GM23338 (cell line): Measurements from ENCODE around the gene TYK2. TPM values are rescaled to one million over a fixed set of nuclear protein-coding genes. Genes with fewer than 3 reads are reported as not detected.

Experiments
- ATAC-seq: fragments of 200-7000 bp; cut with Tn5 transposase; 3 replicates; pipeline ENCODE4 v1.9.1; 2020
- DNase-seq: peaks from one replicate; pipeline ENCODE4 v3.0.0-alpha.2; 2015; ENCODE audit warnings: low spot score
- H2AFZ ChIP-seq: fragments of 200-600 bp; sonication (generic); 2 replicates; pipeline ENCODE4 v1.8.0; 2016; ENCODE audit warnings: antibody characterized with exemption, mild to moderate bottlenecking, moderate library complexity
- H3F3A ChIP-seq: fragments of 200-600 bp; sonication (generic); replicated peaks from 2 replicates; pipeline ENCODE4 v1.8.0; 2017; ENCODE audit warnings: antibody characterized with exemption, mixed run types, low read depth
- H3K27ac ChIP-seq: fragments of 200-600 bp; sonication (generic); 2 replicates; pipeline ENCODE4 v1.6.1; 2016; ENCODE audit warnings: low read depth
- H3K27me3 ChIP-seq: fragments of 200-600 bp; sonication (generic); 2 replicates; pipeline ENCODE4 v1.8.0; 2016; ENCODE audit warnings: mild to moderate bottlenecking, mixed run types, moderate library complexity; ENCODE audit not compliant: insufficient read depth
- H3K36me3 ChIP-seq: fragments of 200-600 bp; sonication (generic); 2 replicates; pipeline ENCODE4 v1.8.0; 2016; ENCODE audit warnings: mild to moderate bottlenecking; ENCODE audit not compliant: insufficient read depth
- H3K4me1 ChIP-seq: fragments of 200-600 bp; sonication (generic); 2 replicates; pipeline ENCODE4 v1.8.0; 2016; ENCODE audit warnings: mild to moderate bottlenecking, moderate library complexity; ENCODE audit not compliant: insufficient read depth
- H3K4me2 ChIP-seq: fragments of 200-600 bp; sonication (generic); 2 replicates; pipeline ENCODE4 v1.7.1; 2017; ENCODE audit warnings: mixed run types
- H3K4me3 ChIP-seq: fragments of 200-600 bp; sonication (generic); 2 replicates; pipeline ENCODE4 v1.6.1; 2016; ENCODE audit warnings: mixed run types
- H3K79me2 ChIP-seq: fragments of 200-600 bp; sonication (generic); replicated peaks from 2 replicates; pipeline ENCODE4 v1.8.0; 2017; ENCODE audit warnings: mild to moderate bottlenecking; ENCODE audit not compliant: insufficient read depth
- H3K9me2 ChIP-seq: fragments of 200-600 bp; sonication (generic); 2 replicates; pipeline ENCODE4 v1.8.0; 2017; ENCODE audit not compliant: insufficient read depth
- H4K20me1 ChIP-seq: fragments of 200-600 bp; sonication (generic); replicated peaks from 2 replicates; pipeline ENCODE4 v1.8.0; 2017; ENCODE audit warnings: mild to moderate bottlenecking; ENCODE audit not compliant: insufficient read depth
- H3K27ac Mint-ChIP-seq: 2 replicates; pipeline ENCODE4 v1.8.0; 2020; ENCODE audit warnings: inconsistent platforms, mild to moderate bottlenecking, moderate library complexity, mixed read lengths
- H3K27me3 Mint-ChIP-seq: 3 replicates; pipeline ENCODE4 v1.8.0; 2022; ENCODE audit warnings: low read depth, mild to moderate bottlenecking, moderate library complexity, mixed read lengths, inconsistent platforms; ENCODE audit not compliant: insufficient read depth, poor library complexity
- H3K36me3 Mint-ChIP-seq: 3 replicates; pipeline ENCODE4 v1.8.0; 2021; ENCODE audit warnings: low read depth, mild to moderate bottlenecking, inconsistent platforms, moderate library complexity, mixed read lengths
- H3K4me1 Mint-ChIP-seq: 3 replicates; pipeline ENCODE4 v1.8.0; 2020; ENCODE audit warnings: mild to moderate bottlenecking, inconsistent platforms, mixed read lengths
- H3K4me3 Mint-ChIP-seq: 3 replicates; pipeline ENCODE4 v1.8.0; 2021; ENCODE audit warnings: moderate library complexity, mild to moderate bottlenecking, inconsistent platforms, mixed read lengths
- H3K9me3 Mint-ChIP-seq: 3 replicates; pipeline ENCODE4 v1.8.0; 2020; ENCODE audit warnings: moderate library complexity, mild to moderate bottlenecking, inconsistent platforms, mixed read lengths
- CREB1 ChIP-seq: fragments of 250-450 bp; sonication (Bioruptor Pico); IDR thresholded peaks from 2 replicates; pipeline ENCODE4 v1.5.0; 2020; ENCODE audit warnings: low read depth, mild to moderate bottlenecking, moderate library complexity
- CTCF ChIP-seq, 2 experiments: fragments of 200-600 bp in 1 of 2; sonication (generic) in 1 of 2; conservative IDR thresholded peaks; 2 replicates each; pipeline versions ENCODE4 v1.5.1 to v1.6.1; 2016 to 2017; ENCODE audit warnings: antibody characterized with exemption in 2 of 2, low read depth in 2 of 2, mild to moderate bottlenecking in 2 of 2, moderate library complexity in 1 of 2
- ETS1 ChIP-seq: IDR thresholded peaks from 2 replicates; pipeline ENCODE4 v1.6.1; 2016; ENCODE audit warnings: antibody characterized with exemption
- EZH2 ChIP-seq: fragments of 200-600 bp; sonication (generic); IDR thresholded peaks from one replicate; pipeline ENCODE4 v1.8.0; 2017; ENCODE audit warnings: antibody characterized with exemption, mild to moderate bottlenecking, low read depth; ENCODE audit not compliant: unreplicated experiment
- EZH2phosphoT487 ChIP-seq: fragments of 200-600 bp; sonication (generic); IDR thresholded peaks from one replicate; pipeline ENCODE4 v1.8.1; 2018; ENCODE audit warnings: antibody characterized with exemption; ENCODE audit not compliant: unreplicated experiment
- JUNB ChIP-seq: IDR thresholded peaks from one replicate; pipeline ENCODE4 v1.6.1; 2016; ENCODE audit warnings: antibody characterized with exemption; ENCODE audit not compliant: unreplicated experiment
- NANOG ChIP-seq: IDR thresholded peaks from 2 replicates; pipeline ENCODE4 v1.6.1; 2016; ENCODE audit warnings: antibody characterized with exemption, borderline replicate concordance
- POLR2AphosphoS5 ChIP-seq: IDR thresholded peaks from 2 replicates; pipeline ENCODE4 v1.6.1; 2016; ENCODE audit warnings: antibody characterized with exemption, low read depth
- ZNF114 ChIP-seq: fragments of 250-450 bp; sonication (Bioruptor Pico); IDR thresholded peaks from 2 replicates; pipeline ENCODE4 v1.5.0; 2020; ENCODE audit warnings: mild to moderate bottlenecking, moderate library complexity
- ZNF331 ChIP-seq: fragments of 250-450 bp; sonication (Bioruptor Pico); IDR thresholded peaks from 2 replicates; pipeline ENCODE4 v1.5.0; 2020; ENCODE audit warnings: low read depth, mild to moderate bottlenecking, moderate library complexity
- ZNF462 ChIP-seq: fragments of 250-450 bp; sonication (Bioruptor Pico); IDR thresholded peaks from 2 replicates; pipeline ENCODE4 v1.5.0; 2020; ENCODE audit warnings: mild to moderate bottlenecking, moderate library complexity
- polyA plus RNA-seq: library from polyadenylated mRNA; unstranded; fragments of >200 nt; fragmentation: Nextera tagmentation; extraction: Ambion mirVana; gene quantifications from 2 replicates; pipeline ENCODE4 v1.2.1, GENCODE V29; 2016
- total RNA-seq: library from RNA; depleted of rRNA; stranded (reverse); fragments of >200 nt; shearing (Covaris generic); gene quantifications from 2 replicates; pipeline ENCODE4 v1.2.3, GENCODE V29; 2014

TYK2 gene
- total and polyA plus RNA-seq, 2 experiments from 2014 or later: 29.1 to 30.7 TPM

GRCh38 chr19:10372690-10373089 is 7.7 kb downstream of the TYK2 start (continued):
- TF ChIP-seq ETS1 (no peak), EZH2phosphoT487 (no peak), EZH2 (no peak), NANOG (no peak), CTCF (conservative IDR thresholded peaks at IDR 0.05; ENCODE audit: low read depth in 2 of 2) (no peak), JUNB (no peak), CREB1 (no peak), ZNF114 (CRISPR knock-in tag) (no peak)

- ATAC-seq: peak; percentile 76
- no peaks in the 10 kb centered on the region for H3K9me2 ChIP-seq
- H3K27me3 ChIP-seq: no peaks in the 10 kb centered on the region
- DNase-seq: peak; percentile 36
- H3K27ac Mint-ChIP-seq: no peak overlapping the region
- no peaks in the 10 kb centered on the region; the same call in 1 of the 2 replicates for H3K36me3 ChIP-seq
- no peaks in the 10 kb centered on the region for H3F3A ChIP-seq
- no peaks in the 10 kb centered on the region for H3K79me2 ChIP-seq
- no peak overlapping the region for H3K4me2 ChIP-seq
- peaks cover 7% of the 10 kb centered on the region for H3K27me3 Mint-ChIP-seq
- no peak overlapping the region for H3K4me3 Mint-ChIP-seq
- TF ChIP-seq ZNF114 (CRISPR knock-in tag) (no peak), JUNB (no peak), CREB1 (no peak), ZNF331 (CRISPR knock-in tag) (no peak), POLR2AphosphoS5 (no peak), CTCF (conservative IDR thresholded peaks at IDR 0.05; ENCODE audit: low read depth in 2 of 2) (no peak), ZNF462 (CRISPR knock-in tag) (no peak)
- H2AFZ ChIP-seq: no peak overlapping the region
- H3K4me1 ChIP-seq: no peaks in the 10 kb centered on the region
- no peaks in the 10 kb centered on the region for H3K4me1 Mint-ChIP-seq
- H3K36me3 Mint-ChIP-seq: peaks cover 32% of the 10 kb centered on the region
- no peaks in the 10 kb centered on the region for H4K20me1 ChIP-seq
- H3K27ac ChIP-seq: no peak overlapping the region
- no peaks in the 10 kb centered on the region for H3K9me3 Mint-ChIP-seq
- H3K4me3 ChIP-seq: no peak overlapping the region
Measured at GRCh38 chr19:10368101-10368803, 12.1 kb downstream of the TYK2 start.
